ACC112 (cell line): ENCODE measurements around the gene PGP.

Source experiments
- H2AFZ ChIP-seq: fragments of 200-600 bp; sonication (generic); one replicate; pipeline ENCODE4 v1.6.0; 2017; ENCODE audit warnings: antibody characterized with exemption, low read length; ENCODE audit not compliant: unreplicated experiment
- H3K27ac ChIP-seq: fragments of 200-600 bp; sonication (generic); 2 replicates; pipeline ENCODE4 v1.5.1; 2014; ENCODE audit warnings: low read depth, mild to moderate bottlenecking, antibody characterized with exemption, low read length, moderate library complexity
- H3K27me3 ChIP-seq: fragments of 200-600 bp; sonication (generic); 2 replicates; pipeline ENCODE4 v1.6.1; 2014; ENCODE audit warnings: mild to moderate bottlenecking, antibody characterized with exemption, low read length, moderate library complexity, mixed read lengths; ENCODE audit not compliant: insufficient read depth
- H3K36me3 ChIP-seq: fragments of 200-600 bp; sonication (generic); 2 replicates; pipeline ENCODE4 v1.6.1; 2016; ENCODE audit warnings: mild to moderate bottlenecking, antibody characterized with exemption, low read length, moderate library complexity, mixed read lengths; ENCODE audit not compliant: insufficient read depth
- H3K4me1 ChIP-seq: fragments of 200-600 bp; sonication (generic); one replicate; pipeline ENCODE4 v1.6.1; 2016; ENCODE audit warnings: low read length, mixed read lengths; ENCODE audit not compliant: insufficient read depth, unreplicated experiment, control insufficient read depth
- H3K4me3 ChIP-seq: fragments of 200-600 bp; sonication (generic); 2 replicates; pipeline ENCODE4 v1.5.1; 2014; ENCODE audit warnings: mild to moderate bottlenecking, low read depth, low read length
- H3K79me2 ChIP-seq: fragments of 200-600 bp; sonication (generic); one replicate; pipeline ENCODE4 v1.6.0; 2016; ENCODE audit warnings: low read length; ENCODE audit not compliant: control insufficient read depth, unreplicated experiment, insufficient read depth

The PGP gene

DNA sequence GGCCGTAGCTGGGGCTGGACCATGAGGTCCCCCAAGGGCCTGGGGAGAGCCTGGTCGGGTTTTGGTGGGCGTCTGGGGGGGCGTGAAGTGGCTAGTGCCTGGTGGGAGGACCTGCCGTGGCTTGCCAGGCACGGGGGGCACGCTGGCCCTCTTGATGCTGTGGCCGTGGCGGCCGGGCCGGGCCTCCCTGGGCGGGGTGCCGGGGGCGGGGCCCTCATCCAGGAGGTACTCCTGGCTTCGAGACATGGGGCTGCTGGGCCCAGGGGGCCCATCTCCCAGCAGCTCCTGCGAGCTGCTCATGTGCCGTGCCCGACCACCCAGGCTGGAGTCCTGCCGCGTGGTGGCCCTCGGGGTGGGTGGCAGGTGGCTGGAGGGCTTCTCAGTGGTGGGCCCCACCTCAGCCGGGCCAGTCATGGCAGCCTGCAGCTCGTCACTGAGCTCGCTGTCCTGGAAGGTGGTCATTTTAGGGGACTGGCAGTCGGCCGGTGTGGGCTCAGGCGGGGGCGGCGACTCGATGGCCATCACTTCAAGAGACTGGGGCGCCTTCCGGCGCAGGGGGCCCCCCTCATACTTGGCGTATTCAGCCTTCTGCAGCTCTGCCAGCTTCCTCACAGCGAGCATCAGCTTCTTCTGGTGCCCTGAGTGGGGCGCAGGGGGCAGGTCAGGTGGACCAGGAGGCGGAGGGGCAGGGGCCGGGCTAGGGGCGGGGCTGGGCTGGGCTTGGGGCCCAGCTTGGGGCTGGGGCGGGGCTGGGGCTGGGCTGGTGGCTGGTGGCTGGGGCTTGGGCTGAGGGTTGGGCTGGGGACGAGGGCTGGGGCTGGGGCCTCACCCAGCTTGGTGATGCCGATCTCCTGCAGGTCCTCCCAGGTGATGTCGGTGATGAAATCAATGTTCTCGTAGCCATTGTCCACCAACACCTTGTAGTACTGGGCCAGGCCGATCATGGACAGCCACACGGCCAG is 33.4 kb downstream of the PGP start:
- Histone ChIP-seq H2AFZ (no peak overlapping the region), H3K36me3 (peaks cover 9% of the 10 kb centered on the region; the same call in 1 of the 2 replicates), H3K4me3 (no peak overlapping the region), H3K79me2 (no peaks in the 10 kb centered on the region), H3K27me3 (no peaks in the 10 kb centered on the region), H3K4me1 (no peaks in the 10 kb centered on the region), H3K27ac (no peak overlapping the region)

- Histone ChIP-seq H3K4me3 (no peak overlapping the region), H2AFZ (no peak overlapping the region), H3K27ac (no peak overlapping the region), H3K79me2 (no peaks in the 10 kb centered on the region), H3K36me3 (peaks cover 14% of the 10 kb centered on the region; the same call in 1 of the 2 replicates), H3K27me3 (no peaks in the 10 kb centered on the region), H3K4me1 (no peaks in the 10 kb centered on the region)
Measured at GRCh38 chr16:2180461-2180860, 34.2 kb downstream of the PGP start.

DNA sequence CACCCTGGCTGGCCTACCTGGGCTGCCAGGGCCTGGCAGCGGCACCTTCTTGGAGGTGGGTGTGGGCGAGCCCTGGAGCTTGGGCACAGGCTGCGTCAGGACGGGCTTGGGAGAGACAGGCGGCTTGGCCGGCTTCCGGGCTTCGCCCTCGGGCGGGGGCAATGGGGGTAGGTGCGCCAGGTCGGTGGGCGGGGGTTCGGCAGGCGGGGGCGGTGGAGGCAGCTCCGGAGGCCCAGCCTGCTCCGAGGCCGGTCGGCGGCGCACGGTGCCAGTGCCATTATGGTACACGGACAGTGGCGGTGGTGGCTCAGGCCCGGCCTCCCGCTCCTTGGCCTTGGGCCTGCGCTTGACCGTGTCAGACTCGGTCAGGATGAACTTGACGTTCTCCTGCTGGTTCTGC is 35.1 kb downstream of the PGP start:
- H3K4me3 ChIP-seq = no peak overlapping the region
- no peaks in the 10 kb centered on the region for H3K27me3 ChIP-seq
- no peak overlapping the region for H2AFZ ChIP-seq
- H3K4me1 ChIP-seq = no peaks in the 10 kb centered on the region
- peaks cover 14% of the 10 kb centered on the region; the same call in 1 of the 2 replicates for H3K36me3 ChIP-seq
- H3K79me2 ChIP-seq = no peaks in the 10 kb centered on the region
- H3K27ac ChIP-seq = no peak overlapping the region

DNA sequence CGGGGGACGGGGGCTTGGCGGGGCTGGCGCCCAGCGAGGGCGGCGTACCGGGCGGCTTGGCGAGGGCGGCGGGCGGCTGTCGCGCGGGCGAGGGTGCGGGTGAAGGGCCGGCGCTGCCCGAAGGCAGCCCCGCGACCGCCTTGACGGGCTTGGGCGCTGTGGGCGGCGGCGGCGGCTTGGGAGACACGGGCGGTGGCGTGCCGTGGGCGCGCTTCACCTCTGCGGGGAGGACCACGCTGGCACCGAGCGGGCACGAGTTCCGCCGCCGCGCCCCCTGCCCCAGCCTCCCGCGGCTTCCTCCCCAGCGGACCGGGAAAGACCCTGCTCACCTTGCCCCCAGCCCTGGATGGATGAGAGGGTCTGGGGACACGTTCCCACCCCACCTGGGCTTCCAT is 35.5 kb downstream of the PGP start:
- peaks cover 14% of the 10 kb centered on the region; the same call in 1 of the 2 replicates for H3K36me3 ChIP-seq
- no peaks in the 10 kb centered on the region for H3K27me3 ChIP-seq
- no peak overlapping the region for H3K4me3 ChIP-seq
- H3K27ac ChIP-seq = no peak overlapping the region
- no peak overlapping the region for H2AFZ ChIP-seq
- H3K4me1 ChIP-seq = no peaks in the 10 kb centered on the region
- H3K79me2 ChIP-seq = no peaks in the 10 kb centered on the region

GRCh38 chr16:2178321-2179106 is 36.1 kb downstream of the PGP start:
- H3K27ac ChIP-seq = no peak overlapping the region
- H3K4me1 ChIP-seq = no peaks in the 10 kb centered on the region
- no peak overlapping the region for H3K4me3 ChIP-seq
- H2AFZ ChIP-seq = no peak overlapping the region
- peaks cover 14% of the 10 kb centered on the region; the same call in 1 of the 2 replicates for H3K36me3 ChIP-seq
- no peaks in the 10 kb centered on the region for H3K79me2 ChIP-seq
- no peaks in the 10 kb centered on the region for H3K27me3 ChIP-seq

DNA sequence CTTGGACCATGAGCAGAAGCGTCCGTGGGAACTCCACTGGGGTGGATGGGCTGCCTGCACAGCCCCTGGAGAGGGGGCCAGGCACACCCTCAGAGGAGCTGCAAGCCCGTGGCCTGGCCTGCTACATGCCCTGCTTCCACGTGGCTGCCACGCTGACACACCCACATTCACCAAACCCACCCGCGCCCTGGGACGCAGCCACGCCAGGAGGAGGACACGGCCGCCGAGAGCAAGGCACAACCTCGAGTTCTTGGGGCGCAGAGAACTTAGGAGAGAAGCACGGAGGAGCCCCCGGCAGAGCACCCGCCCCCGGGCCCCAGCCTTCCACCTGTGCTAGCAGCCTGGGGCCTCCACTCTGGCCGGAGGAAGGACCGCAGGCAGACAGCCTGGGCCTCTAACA is 37.1 kb downstream of the PGP start:
- Histone ChIP-seq H2AFZ (no peak overlapping the region), H3K4me3 (no peak overlapping the region), H3K4me1 (no peaks in the 10 kb centered on the region), H3K27me3 (no peaks in the 10 kb centered on the region), H3K79me2 (no peaks in the 10 kb centered on the region), H3K36me3 (peaks cover 19% of the 10 kb centered on the region; the same call in 1 of the 2 replicates), H3K27ac (no peak overlapping the region)

DNA sequence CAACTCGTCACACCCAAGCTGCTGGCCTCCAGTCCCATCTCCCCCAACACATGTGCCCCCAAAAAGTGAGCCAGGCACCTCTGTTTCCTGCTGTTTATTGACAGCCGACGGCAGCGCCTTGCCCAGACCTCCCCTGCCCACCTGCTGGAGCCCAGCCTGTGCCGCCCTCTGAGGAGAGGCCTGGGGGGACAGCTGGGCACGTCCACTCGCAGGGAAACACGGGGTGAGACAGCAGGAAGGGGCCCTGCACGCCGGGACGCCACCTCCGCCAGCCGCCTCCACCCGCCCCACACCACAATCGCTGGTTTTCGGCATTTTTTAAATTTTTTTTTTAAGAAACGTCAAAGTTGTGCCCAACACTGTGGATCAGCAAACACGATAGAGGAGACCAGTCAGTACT is 37.5 kb downstream of the PGP start:
- Histone ChIP-seq H3K27me3 (no peaks in the 10 kb centered on the region), H3K4me3 (no peak overlapping the region), H3K36me3 (peaks cover 19% of the 10 kb centered on the region; the same call in 1 of the 2 replicates), H2AFZ (no peak overlapping the region), H3K27ac (no peak overlapping the region), H3K4me1 (no peaks in the 10 kb centered on the region), H3K79me2 (no peaks in the 10 kb centered on the region)

GRCh38 chr16:2176047-2176446 is 38.6 kb downstream of the PGP start:
- H3K27ac ChIP-seq = no peak overlapping the region
- H3K27me3 ChIP-seq = no peaks in the 10 kb centered on the region
- H2AFZ ChIP-seq = no peak overlapping the region
- no peak overlapping the region for H3K4me3 ChIP-seq
- peaks cover 19% of the 10 kb centered on the region; the same call in 1 of the 2 replicates for H3K36me3 ChIP-seq
- H3K4me1 ChIP-seq = no peaks in the 10 kb centered on the region
- no peaks in the 10 kb centered on the region for H3K79me2 ChIP-seq

DNA sequence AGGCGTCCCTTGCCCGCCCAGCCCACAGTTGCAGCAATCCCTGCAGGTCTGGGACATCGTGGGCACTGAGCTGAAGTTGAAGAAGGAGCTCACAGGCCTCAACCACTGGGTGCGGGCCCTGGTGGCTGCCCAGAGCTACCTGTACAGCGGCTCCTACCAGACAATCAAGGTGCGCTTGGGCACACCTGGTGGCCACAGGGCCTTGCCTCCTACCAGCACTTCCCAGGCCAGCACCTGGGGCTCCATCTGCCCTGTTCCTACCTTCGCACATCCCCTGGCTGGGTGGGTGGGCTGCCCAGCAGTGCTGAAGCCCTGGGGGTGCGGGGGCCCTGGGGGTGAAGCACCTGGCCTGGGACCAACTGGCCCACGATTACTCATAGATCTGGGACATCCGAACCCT is 39.2 kb downstream of the PGP start:
- H3K4me3 ChIP-seq = no peak overlapping the region
- no peaks in the 10 kb centered on the region for H3K79me2 ChIP-seq
- H3K27me3 ChIP-seq = no peaks in the 10 kb centered on the region
- H2AFZ ChIP-seq = no peak overlapping the region
- H3K4me1 ChIP-seq = no peaks in the 10 kb centered on the region
- no peak overlapping the region for H3K27ac ChIP-seq
- peaks cover 19% of the 10 kb centered on the region; the same call in 1 of the 2 replicates for H3K36me3 ChIP-seq

DNA sequence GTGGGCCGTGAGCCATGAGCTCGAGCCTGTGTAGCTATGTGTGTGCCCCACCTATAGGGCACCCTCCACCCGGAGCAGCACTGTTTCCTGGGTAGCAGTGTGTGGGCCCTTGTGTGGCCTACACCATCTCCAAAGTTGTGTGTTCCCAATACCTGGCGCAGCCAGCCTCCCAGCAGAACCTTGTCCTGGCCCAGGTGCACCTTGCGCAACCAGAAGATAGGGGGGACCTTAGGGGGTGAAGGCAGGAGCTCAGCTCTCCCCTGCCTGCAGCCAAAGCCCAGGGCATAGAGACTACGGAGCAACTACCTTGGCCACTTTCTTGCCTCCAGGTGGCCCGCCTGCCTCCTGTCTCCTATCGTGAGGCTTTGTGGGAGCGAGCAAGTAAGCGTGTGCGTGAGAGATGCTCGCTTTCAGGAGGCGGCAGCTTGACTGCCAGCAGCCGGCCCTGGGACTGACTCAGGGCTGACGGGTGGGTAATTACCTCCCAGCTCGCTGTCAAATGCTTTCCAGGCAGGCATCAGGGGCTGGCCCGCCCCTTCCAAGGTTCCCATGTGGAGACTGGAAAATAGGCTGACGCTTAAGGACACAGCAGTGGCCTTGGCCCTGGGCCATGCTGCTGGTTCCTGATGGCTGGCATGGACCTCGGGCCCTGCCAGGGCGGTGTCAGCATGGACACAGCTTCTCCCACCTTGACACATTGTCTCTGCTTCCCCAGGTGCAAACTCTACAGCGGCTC is 40.1 kb downstream of the PGP start:
- no peak overlapping the region for H3K27ac ChIP-seq
- no peaks in the 10 kb centered on the region for H3K27me3 ChIP-seq
- H3K36me3 ChIP-seq = peaks cover 19% of the 10 kb centered on the region; the same call in 1 of the 2 replicates
- H3K4me1 ChIP-seq = no peaks in the 10 kb centered on the region
- no peak overlapping the region for H3K4me3 ChIP-seq
- H2AFZ ChIP-seq = no peak overlapping the region
- H3K79me2 ChIP-seq = no peaks in the 10 kb centered on the region
